Glutamatergic neuron (in vitro differentiated cells): ENCODE results near the gene PAX4. TPM values are rescaled to one million over a fixed set of nuclear protein-coding genes. Genes with fewer than 3 reads are reported as not detected.

Source experiments
- DNase-seq: peaks from one replicate; pipeline ENCODE4 v3.0.0; 2022
- H3K27ac Mint-ChIP-seq: one replicate; pipeline ENCODE4 v1.8.0; 2020; ENCODE audit warnings: mild to moderate bottlenecking, mixed read lengths, inconsistent platforms; ENCODE audit not compliant: unreplicated experiment
- H3K27me3 Mint-ChIP-seq: one replicate; pipeline ENCODE4 v1.8.0; 2020; ENCODE audit warnings: mild to moderate bottlenecking, moderate library complexity, mixed read lengths, inconsistent platforms; ENCODE audit not compliant: unreplicated experiment
- H3K36me3 Mint-ChIP-seq: one replicate; pipeline ENCODE4 v1.8.0; 2020; ENCODE audit warnings: mild to moderate bottlenecking, mixed read lengths, inconsistent platforms; ENCODE audit not compliant: unreplicated experiment
- H3K4me1 Mint-ChIP-seq: one replicate; pipeline ENCODE4 v1.8.0; 2020; ENCODE audit warnings: mild to moderate bottlenecking, low read depth, mixed read lengths, inconsistent platforms; ENCODE audit not compliant: unreplicated experiment
- H3K4me3 Mint-ChIP-seq: one replicate; pipeline ENCODE4 v1.8.0; 2020; ENCODE audit warnings: mild to moderate bottlenecking, mixed read lengths, inconsistent platforms; ENCODE audit not compliant: unreplicated experiment
- H3K9me3 Mint-ChIP-seq: one replicate; pipeline ENCODE4 v1.8.0; 2020; ENCODE audit warnings: mild to moderate bottlenecking, moderate library complexity, mixed read lengths, inconsistent platforms; ENCODE audit not compliant: unreplicated experiment
- total RNA-seq: library from RNA; stranded (reverse); fragmentation: NEBNext Ultra II Directional; extraction: Animal tissue kit (Norgen Biotek cat#: 25700); gene quantifications from one replicate; pipeline ENCODE4 v1.2.1, GENCODE V29; 2021; ENCODE audit not compliant: unreplicated experiment
- TF ChIP-seq, protein P1 (sequence below): fragments of 200-600 bp; sonication (generic); IDR thresholded peaks from one replicate; pipeline ENCODE4 v1.5.0; 2021; ENCODE audit not compliant: partially characterized antibody, unreplicated experiment

The PAX4 gene
- total RNA-seq, 1 donor from 2014 or later = not detected

DNA sequence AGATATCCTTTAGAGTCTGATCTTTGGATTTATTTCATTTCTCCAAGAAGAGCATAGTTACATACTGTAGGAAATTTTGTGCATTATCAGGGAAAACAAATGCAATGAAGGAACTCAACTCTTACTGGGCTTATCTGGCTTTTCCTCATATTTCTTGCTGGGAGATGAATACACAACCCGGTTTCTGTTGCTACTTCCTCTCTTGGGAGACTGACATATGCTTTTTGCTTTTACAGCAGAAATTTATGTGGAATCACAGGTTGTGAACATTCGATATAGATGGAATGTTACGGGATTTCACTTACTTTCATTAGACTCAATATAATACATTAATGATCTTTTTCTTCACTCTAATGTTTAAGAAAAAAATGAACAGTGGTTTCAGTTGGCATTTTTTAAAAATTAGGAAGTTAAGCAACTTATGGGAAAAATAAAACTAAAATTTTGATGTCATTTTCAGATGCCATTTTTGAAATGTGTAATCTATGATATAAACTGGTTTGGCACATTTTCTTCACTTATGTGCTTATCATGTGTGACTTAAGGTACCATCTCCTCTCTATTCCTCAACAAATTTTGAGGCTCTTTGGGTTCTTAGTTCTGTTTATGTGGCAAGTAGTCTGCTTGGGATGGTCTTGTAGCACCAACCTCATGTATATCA lies 41.2 kb upstream of the PAX4 start:
- DNase-seq = no peak
- no peak overlapping the region for H3K4me3 Mint-ChIP-seq
- TF ChIP-seq, protein P1, sequence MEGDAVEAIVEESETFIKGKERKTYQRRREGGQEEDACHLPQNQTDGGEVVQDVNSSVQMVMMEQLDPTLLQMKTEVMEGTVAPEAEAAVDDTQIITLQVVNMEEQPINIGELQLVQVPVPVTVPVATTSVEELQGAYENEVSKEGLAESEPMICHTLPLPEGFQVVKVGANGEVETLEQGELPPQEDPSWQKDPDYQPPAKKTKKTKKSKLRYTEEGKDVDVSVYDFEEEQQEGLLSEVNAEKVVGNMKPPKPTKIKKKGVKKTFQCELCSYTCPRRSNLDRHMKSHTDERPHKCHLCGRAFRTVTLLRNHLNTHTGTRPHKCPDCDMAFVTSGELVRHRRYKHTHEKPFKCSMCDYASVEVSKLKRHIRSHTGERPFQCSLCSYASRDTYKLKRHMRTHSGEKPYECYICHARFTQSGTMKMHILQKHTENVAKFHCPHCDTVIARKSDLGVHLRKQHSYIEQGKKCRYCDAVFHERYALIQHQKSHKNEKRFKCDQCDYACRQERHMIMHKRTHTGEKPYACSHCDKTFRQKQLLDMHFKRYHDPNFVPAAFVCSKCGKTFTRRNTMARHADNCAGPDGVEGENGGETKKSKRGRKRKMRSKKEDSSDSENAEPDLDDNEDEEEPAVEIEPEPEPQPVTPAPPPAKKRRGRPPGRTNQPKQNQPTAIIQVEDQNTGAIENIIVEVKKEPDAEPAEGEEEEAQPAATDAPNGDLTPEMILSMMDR = no peak
- no peaks in the 10 kb centered on the region for H3K36me3 Mint-ChIP-seq
- peaks cover 29% of the 10 kb centered on the region for H3K4me1 Mint-ChIP-seq
- no peaks in the 10 kb centered on the region for H3K9me3 Mint-ChIP-seq
- no peaks in the 10 kb centered on the region for H3K27me3 Mint-ChIP-seq
- H3K27ac Mint-ChIP-seq = no peak overlapping the region

DNA sequence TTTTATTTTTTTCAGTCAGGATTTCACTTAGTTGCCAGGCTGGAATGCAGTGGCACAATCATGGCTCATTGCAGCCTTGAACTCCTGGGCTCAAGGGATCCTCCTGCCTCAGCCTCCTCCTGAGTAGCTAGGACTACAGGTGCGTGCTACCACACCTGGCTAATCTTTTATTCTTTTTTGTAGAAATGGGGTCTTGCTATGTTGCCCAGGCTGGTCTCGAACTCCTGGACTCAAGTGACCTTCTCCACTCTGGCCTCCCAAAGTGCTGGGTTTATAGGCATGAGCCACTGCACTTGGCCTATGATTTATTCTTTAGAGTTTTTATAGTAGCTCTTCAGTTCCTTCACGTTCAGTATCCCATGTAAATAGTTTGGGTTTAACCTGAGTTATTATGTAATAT lies 39.6 kb upstream of the PAX4 start:
- H3K27me3 Mint-ChIP-seq = peaks cover 4% of the 10 kb centered on the region
- peaks cover 37% of the 10 kb centered on the region for H3K4me1 Mint-ChIP-seq
- H3K27ac Mint-ChIP-seq = no peak overlapping the region
- DNase-seq = no peak
- H3K36me3 Mint-ChIP-seq = peaks cover 5% of the 10 kb centered on the region
- no peak overlapping the region for H3K4me3 Mint-ChIP-seq
- peaks cover 4% of the 10 kb centered on the region for H3K9me3 Mint-ChIP-seq
- TF ChIP-seq, protein P1 = no peak

DNA sequence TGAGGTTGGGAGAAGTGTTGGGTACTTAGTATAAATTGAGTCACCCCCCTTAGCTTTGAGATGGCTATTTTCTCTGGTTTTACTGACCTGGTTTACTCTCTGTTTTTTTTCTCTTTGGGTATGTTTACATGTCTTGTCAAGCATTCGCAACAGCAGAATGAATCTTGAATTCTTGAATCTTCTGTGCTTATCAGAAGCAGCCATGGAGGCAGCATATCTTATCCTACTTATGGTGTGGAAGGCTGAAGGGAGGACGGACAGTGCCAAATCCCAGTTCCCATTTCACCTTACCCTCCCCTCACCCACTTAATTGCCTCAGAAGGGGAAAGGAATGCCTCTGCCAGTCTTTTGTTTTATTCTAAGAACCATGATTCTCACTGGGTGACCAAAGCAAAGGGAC lies 37.8 kb upstream of the PAX4 start:
- peaks cover 9% of the 10 kb centered on the region for H3K9me3 Mint-ChIP-seq
- peaks cover 7% of the 10 kb centered on the region for H3K36me3 Mint-ChIP-seq
- TF ChIP-seq, protein P1 = no peak
- H3K27ac Mint-ChIP-seq = no peak overlapping the region
- H3K4me3 Mint-ChIP-seq = no peak overlapping the region
- peaks cover 32% of the 10 kb centered on the region for H3K4me1 Mint-ChIP-seq
- H3K27me3 Mint-ChIP-seq = peaks cover 6% of the 10 kb centered on the region
- DNase-seq = no peak

DNA sequence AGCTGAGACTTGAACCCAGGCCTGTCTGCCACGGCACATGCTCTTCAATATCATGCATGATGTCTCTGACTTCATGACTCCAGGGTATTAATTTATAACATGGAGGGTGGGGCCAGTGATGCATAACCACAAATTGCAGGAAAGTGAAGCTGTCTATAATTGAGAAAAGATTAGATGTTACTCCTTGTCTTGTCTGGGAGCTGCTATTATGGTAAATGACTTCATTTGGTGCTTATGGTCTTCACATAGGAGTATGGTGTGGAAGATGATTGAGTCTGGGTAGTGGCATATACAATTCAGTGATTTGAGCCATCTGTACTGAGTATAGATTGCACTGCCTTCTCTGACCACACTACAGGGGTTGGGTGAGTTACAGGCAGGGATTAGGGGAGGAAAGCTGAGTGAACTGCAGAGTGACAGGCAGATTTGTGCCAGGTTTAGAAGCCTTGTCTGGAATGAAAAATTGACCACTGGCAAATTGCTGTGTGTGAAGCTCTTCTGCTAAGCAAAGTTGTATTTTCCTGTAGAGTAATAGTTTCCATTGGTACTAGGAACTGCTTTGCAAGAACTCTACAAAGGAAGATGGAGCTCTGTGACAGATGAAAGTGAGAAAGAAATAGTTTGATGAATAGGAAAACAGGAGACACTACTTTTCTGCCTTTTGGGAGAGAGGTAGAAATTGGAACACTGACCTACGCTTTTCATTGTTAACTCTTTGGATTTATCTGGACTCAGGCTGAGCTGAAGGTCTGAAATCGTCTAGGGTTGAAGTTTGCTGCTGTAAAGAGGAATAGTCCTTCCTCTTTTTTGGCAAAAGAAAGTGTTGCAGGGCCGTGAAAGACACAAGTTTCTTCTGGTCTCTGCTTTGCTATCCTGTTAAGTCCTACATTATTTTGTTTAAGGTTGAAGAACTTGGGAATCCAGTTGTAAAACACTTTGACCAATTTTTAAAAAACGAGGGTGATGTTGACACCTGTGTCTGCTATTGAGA lies 36.8 kb upstream of the PAX4 start:
- peak overlapping the region; percentile 68 for H3K4me3 Mint-ChIP-seq
- H3K27ac Mint-ChIP-seq = no peak overlapping the region
- no peak for DNase-seq
- peaks cover 24% of the 10 kb centered on the region for H3K4me1 Mint-ChIP-seq
- H3K27me3 Mint-ChIP-seq = peaks cover 6% of the 10 kb centered on the region
- TF ChIP-seq, protein P1 = no peak
- peaks cover 9% of the 10 kb centered on the region for H3K9me3 Mint-ChIP-seq
- peaks cover 7% of the 10 kb centered on the region for H3K36me3 Mint-ChIP-seq
